Lower lobe of right lung (tissue), 2 donors: ENCODE data around the gene CEBPZ. TPM values are rescaled to one million over a fixed set of nuclear protein-coding genes. Genes with fewer than 3 reads are reported as not detected.
A peak's percentile ranks its signal among the peaks of the same experiment; 100 is the strongest.

ENCODE experiments used
- ATAC-seq, 2 donors: fragments of 200-7000 bp; cut with Tn5 transposase; one replicate each; pipeline ENCODE4 v1.9.1; 2020 to 2022; ENCODE audit warnings: mild to moderate bottlenecking in 2 of 2, moderate library complexity in 2 of 2
- DNase-seq: peaks from one replicate; pipeline ENCODE4 v3.0.0-alpha.2; 2020
- H3K27ac ChIP-seq: fragments of 200-600 bp; one replicate; pipeline ENCODE4 v1.8.0; 2022
- H3K27me3 ChIP-seq: fragments of 200-600 bp; one replicate; pipeline ENCODE4 v1.8.0; 2022; ENCODE audit warnings: low read depth
- H3K36me3 ChIP-seq: fragments of 200-600 bp; one replicate; pipeline ENCODE4 v1.8.0; 2022; ENCODE audit warnings: mild to moderate bottlenecking
- H3K4me1 ChIP-seq: fragments of 200-600 bp; one replicate; pipeline ENCODE4 v1.8.0; 2022
- H3K4me3 ChIP-seq: fragments of 200-600 bp; one replicate; pipeline ENCODE4 v1.8.0; 2022; ENCODE audit warnings: mild to moderate bottlenecking
- H3K9me3 ChIP-seq: fragments of 200-600 bp; one replicate; pipeline ENCODE4 v1.8.0; 2022
- CTCF ChIP-seq: fragments of 200-600 bp; IDR thresholded peaks from one replicate; pipeline ENCODE4 v1.8.0; 2022; ENCODE audit warnings: antibody characterized with exemption, mild to moderate bottlenecking
- intact Hi-C: fragments of 100-400 bp; cut with DNase I; formaldehyde crosslinking; loops from one replicate; pipeline ENCODE4 v1.11.0; 2022
- total RNA-seq: library from RNA; stranded (reverse); fragmentation: NEBNext Ultra II Directional; extraction: Animal tissue kit (Norgen Biotek cat#: 25700); gene quantifications from one replicate; pipeline ENCODE4 v1.2.1, GENCODE V29; 2021
- donor health status: DM: no; HTN: yes; CAD: no; lungs with severe emphysema.

The CEBPZ gene
- total RNA-seq, 1 donor from 2014 or later: 45.3 TPM

GRCh38 chr2:37156071-37156856 is 75.1 kb downstream of the CEBPZ start:
- Histone ChIP-seq H3K4me1 (peaks cover 25% of the 10 kb centered on the region), H3K27me3 (no peaks in the 10 kb centered on the region), H3K9me3 (no peaks in the 10 kb centered on the region), H3K36me3 (peaks cover 13% of the 10 kb centered on the region), H3K27ac (peak overlapping the region; percentile 95), H3K4me3 (peak overlapping the region; percentile 75)
- DNase-seq (peak; percentile 63), ATAC-seq (peak; percentile 67 to 71)
- intact Hi-C loops: no loop called here
- TF ChIP-seq CTCF: no peak

GRCh38 chr2:37154785-37155184 is 76.6 kb downstream of the CEBPZ start:
- TF ChIP-seq CTCF: no peak
- Histone ChIP-seq H3K4me3 (no peak overlapping the region), H3K4me1 (peaks cover 33% of the 10 kb centered on the region), H3K27me3 (no peaks in the 10 kb centered on the region), H3K36me3 (peaks cover 13% of the 10 kb centered on the region), H3K9me3 (no peaks in the 10 kb centered on the region), H3K27ac (no peak overlapping the region)
- ATAC-seq (no peak), DNase-seq (no peak)
- intact Hi-C loops: no loop called here

- H3K27me3 ChIP-seq: no peaks in the 10 kb centered on the region
- intact Hi-C loops: no loop called here
- no peaks in the 10 kb centered on the region for H3K9me3 ChIP-seq
- H3K4me3 ChIP-seq: no peak overlapping the region
- H3K4me1 ChIP-seq: peaks cover 33% of the 10 kb centered on the region
- no peak for TF ChIP-seq CTCF
- ATAC-seq (no peak), DNase-seq (no peak)
- peaks cover 20% of the 10 kb centered on the region for H3K36me3 ChIP-seq
- H3K27ac ChIP-seq: no peak overlapping the region
Measured at GRCh38 chr2:37153224-37153623, 78.2 kb downstream of the CEBPZ start.

Other genes starting within 250 kb of the CEBPZ start
- gene HEATR5B, start 147.2 kb downstream of the CEBPZ start, total RNA-seq: 33.9 TPM
- gene GPATCH11, start 147.1 kb downstream of the CEBPZ start, total RNA-seq: 10.8 TPM
- 69.2 TPM for gene EIF2AK2, start 74.6 kb downstream of the CEBPZ start, total RNA-seq
- not detected for gene SULT6B1, start 42.9 kb downstream of the CEBPZ start, total RNA-seq
- gene CEBPZOS, start 35.1 kb downstream of the CEBPZ start, total RNA-seq: 38.5 TPM
- 18.3 TPM for gene NDUFAF7, start 62 bp upstream of the CEBPZ start, total RNA-seq
- gene PRKD3, start 93.2 kb upstream of the CEBPZ start, total RNA-seq: 39.3 TPM
- 8.6 TPM for gene QPCT, start 113.0 kb upstream of the CEBPZ start, total RNA-seq